Keratinocyte (primary cell): Measurements from ENCODE around the gene MYO1E. TPM values are rescaled to one million over a fixed set of nuclear protein-coding genes. Genes with fewer than 3 reads are reported as not detected.

Experiments
- DNase-seq: peaks from one replicate; pipeline ENCODE4 v3.0.0-alpha.2; 2011; ENCODE audit warnings: low read depth, missing footprints, low spot score
- FAIRE-seq: peaks from 2 replicates; lab custom pipeline; 2011; peaks lifted over from hg19 to GRCh38; lab: Jason Lieb, UNC
- H2AFZ ChIP-seq: 2 replicates; pipeline ENCODE4 v1.6.0; 2012; ENCODE audit warnings: low read length, control low read depth, inconsistent platforms; ENCODE audit not compliant: control insufficient read depth
- H3K27ac ChIP-seq: 2 replicates; pipeline ENCODE4 v1.5.1; 2011; ENCODE audit warnings: low read length; ENCODE audit not compliant: control insufficient read depth, insufficient read depth
- H3K27me3 ChIP-seq: 3 replicates; pipeline ENCODE4 v1.6.0; 2011; ENCODE audit warnings: low read length; ENCODE audit not compliant: control insufficient read depth, insufficient read depth; ENCODE audit errors: extremely low read depth
- H3K36me3 ChIP-seq, 2 experiments: 2 replicates in 1 of 2; 3 replicates in 1 of 2; pipeline ENCODE4 v1.5.1; 2011; ENCODE audit warnings: low read length in 2 of 2, mild to moderate bottlenecking in 1 of 2; ENCODE audit not compliant: control insufficient read depth in 2 of 2, insufficient read depth in 2 of 2; ENCODE audit errors: extremely low read depth in 1 of 2
- H3K4me1 ChIP-seq: 3 replicates; pipeline ENCODE4 v1.5.1; 2011; ENCODE audit warnings: low read length; ENCODE audit not compliant: control insufficient read depth, insufficient read depth; ENCODE audit errors: extremely low read depth
- H3K4me2 ChIP-seq: 3 replicates; pipeline ENCODE4 v1.6.0; 2011; ENCODE audit warnings: low read depth, low read length; ENCODE audit not compliant: control insufficient read depth, insufficient read depth; ENCODE audit errors: extremely low read depth
- H3K4me3 ChIP-seq, 3 experiments: fragments of 200-600 bp in 1 of 3; sonication (generic) in 1 of 3; 2 replicates in 2 of 3; 3 replicates in 1 of 3; pipeline ENCODE4 v1.5.1; 2011 to 2016; ENCODE audit warnings: low read length in 3 of 3, mild to moderate bottlenecking in 3 of 3, control low read depth in 2 of 3, inconsistent platforms in 1 of 3, low read depth in 1 of 3, mixed read lengths in 1 of 3, mixed run types in 1 of 3, moderate library complexity in 1 of 3; ENCODE audit not compliant: control insufficient read depth in 2 of 3, insufficient read depth in 2 of 3; ENCODE audit errors: extremely low read depth in 1 of 3
- H3K79me2 ChIP-seq: 2 replicates; pipeline ENCODE4 v1.6.0; 2012; ENCODE audit warnings: low read length; ENCODE audit not compliant: control insufficient read depth, insufficient read depth
- H3K9ac ChIP-seq: 3 replicates; pipeline ENCODE4 v1.6.0; 2011; ENCODE audit warnings: low read length; ENCODE audit not compliant: control insufficient read depth, insufficient read depth; ENCODE audit errors: extremely low read depth
- H3K9me1 ChIP-seq: 3 replicates; pipeline ENCODE4 v1.6.0; 2011; ENCODE audit warnings: low read length; ENCODE audit not compliant: control insufficient read depth, insufficient read depth; ENCODE audit errors: extremely low read depth
- H3K9me3 ChIP-seq: 2 replicates; pipeline ENCODE4 v1.5.1; 2012; ENCODE audit warnings: low read depth, low read length; ENCODE audit not compliant: control insufficient read depth
- H4K20me1 ChIP-seq: 3 replicates; pipeline ENCODE4 v1.6.0; 2011; ENCODE audit warnings: low read length; ENCODE audit not compliant: control insufficient read depth, insufficient read depth; ENCODE audit errors: extremely low read depth
- CTCF ChIP-seq, 3 experiments: IDR thresholded peaks in 1 of 3; conservative IDR thresholded peaks in 1 of 3; optimal IDR thresholded peaks in 1 of 3; 2 replicates in 2 of 3; 3 replicates in 1 of 3; pipeline versions ENCODE3 to v1.5.1; 2011; ENCODE audit warnings: low read length in 3 of 3, mild to moderate bottlenecking in 3 of 3, moderate library complexity in 2 of 3, control low read depth in 1 of 3, inconsistent platforms in 1 of 3; ENCODE audit not compliant: insufficient read depth in 2 of 3; ENCODE audit errors: extremely low read depth in 1 of 3
- EZH2 ChIP-seq: IDR thresholded peaks from one replicate; pipeline ENCODE4 v1.6.1; 2012; ENCODE audit warnings: inconsistent platforms, mild to moderate bottlenecking, low read length, moderate library complexity
- dilution Hi-C: fragments of 300-500 bp; cut with MboI; formaldehyde crosslinking; loops from one replicate; pipeline ENCODE4 v1.7.0; 2020; ENCODE audit warnings: low sequenced_read_pairs; ENCODE audit not compliant: extremely low pct_ligation_motif_present
- polyA plus RNA-seq, 5 experiments: library from polyadenylated mRNA; depleted of rRNA in 3 of 5; stranded (reverse) in 3 of 5; stranded (forward) in 1 of 5; unstranded in 1 of 5; fragments of >200 nt; gene quantifications; 1 replicate in 1 of 5; 2 replicates in 3 of 5; 3 replicates in 1 of 5; pipeline versions ENCODE4 v1.2.1 to v1.2.3, GENCODE V29; 2011 to 2012; ENCODE audit warnings: missing spikeins in 2 of 5, low read depth in 1 of 5, low replicate concordance in 1 of 5

MYO1E gene
- polyA plus RNA-seq, 1 donor (not counting 4 experiments of a cell fraction or from before 2014, with no cell fraction given), result 213 TPM

DNA sequence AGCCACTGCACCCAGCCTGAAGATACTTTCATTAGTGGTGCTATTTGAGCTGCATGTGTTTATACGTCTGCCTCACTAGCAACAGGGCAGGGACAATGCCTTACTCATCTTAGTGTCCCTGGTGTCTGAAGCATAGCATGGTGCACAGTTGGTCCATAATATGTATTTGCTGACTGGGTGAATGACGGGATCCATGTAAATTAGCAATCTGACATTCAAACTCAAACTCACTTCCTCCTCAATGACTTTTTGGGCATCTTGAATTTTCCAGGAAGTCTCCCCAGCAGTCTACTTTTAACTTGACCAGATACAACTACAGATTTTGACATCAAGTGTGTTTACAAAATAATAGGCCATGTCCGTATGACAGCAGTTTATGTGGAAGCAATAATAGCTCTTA, 169.0 kb downstream of the MYO1E start:
- FAIRE-seq (no peak), DNase-seq (no peak)
- no peaks in the 10 kb centered on the region for H3K9me1 ChIP-seq
- no peaks in the 10 kb centered on the region for H3K79me2 ChIP-seq
- H3K4me1 ChIP-seq, result peaks cover 8% of the 10 kb centered on the region
- no peak overlapping the region for H2AFZ ChIP-seq
- H3K27me3 ChIP-seq, result no peaks in the 10 kb centered on the region
- H3K36me3 ChIP-seq, result peaks cover 44 to 79% of the 10 kb centered on the region in 2 experiments
- no peaks in the 10 kb centered on the region for H3K9me3 ChIP-seq
- no peak overlapping the region for H3K4me2 ChIP-seq
- H4K20me1 ChIP-seq, result no peaks in the 10 kb centered on the region
- TF ChIP-seq CTCF (optimal IDR thresholded peaks at IDR 0.05 in 1 of 3, IDR thresholded peaks at IDR 0.05 in 1 of 3, conservative IDR thresholded peaks at IDR 0.05 in 1 of 3; ENCODE audit: extremely low read depth in 1 of 3, insufficient read depth in 2 of 3, low read length in 3 of 3) (no peak), EZH2 (no peak)
- H3K9ac ChIP-seq, result no peak overlapping the region
- H3K27ac ChIP-seq, result no peak overlapping the region
- no peak overlapping the region for H3K4me3 ChIP-seq
- dilution Hi-C loops, result no loop called here

- DNase-seq (no peak), FAIRE-seq (no peak)
- no peak overlapping the region for H3K4me3 ChIP-seq
- peaks cover 46 to 77% of the 10 kb centered on the region in 2 experiments for H3K36me3 ChIP-seq
- no peak overlapping the region for H3K4me2 ChIP-seq
- no peaks in the 10 kb centered on the region for H3K79me2 ChIP-seq
- H4K20me1 ChIP-seq, result no peaks in the 10 kb centered on the region
- no peaks in the 10 kb centered on the region for H3K27me3 ChIP-seq
- H3K27ac ChIP-seq, result no peak overlapping the region
- H2AFZ ChIP-seq, result no peak overlapping the region
- H3K9ac ChIP-seq, result no peak overlapping the region
- peaks cover 8% of the 10 kb centered on the region for H3K4me1 ChIP-seq
- TF ChIP-seq EZH2, result no peak
- TF ChIP-seq CTCF (optimal IDR thresholded peaks at IDR 0.05 in 1 of 3, IDR thresholded peaks at IDR 0.05 in 1 of 3, conservative IDR thresholded peaks at IDR 0.05 in 1 of 3; ENCODE audit: extremely low read depth in 1 of 3, insufficient read depth in 2 of 3, low read length in 3 of 3), result no peak
- H3K9me1 ChIP-seq, result no peaks in the 10 kb centered on the region
- H3K9me3 ChIP-seq, result no peaks in the 10 kb centered on the region
- dilution Hi-C loops, result no loop called here
Measured at GRCh38 chr15:59203008-59203407, 169.7 kb downstream of the MYO1E start.
